ENCODE measurements around the gene TMEM59.
"Not testable (repeated sequence)": the region's sequence is repeated elsewhere in the genome, so short reads cannot be mapped to it uniquely, and the experiment has no call there.

The TMEM59 gene

DNA sequence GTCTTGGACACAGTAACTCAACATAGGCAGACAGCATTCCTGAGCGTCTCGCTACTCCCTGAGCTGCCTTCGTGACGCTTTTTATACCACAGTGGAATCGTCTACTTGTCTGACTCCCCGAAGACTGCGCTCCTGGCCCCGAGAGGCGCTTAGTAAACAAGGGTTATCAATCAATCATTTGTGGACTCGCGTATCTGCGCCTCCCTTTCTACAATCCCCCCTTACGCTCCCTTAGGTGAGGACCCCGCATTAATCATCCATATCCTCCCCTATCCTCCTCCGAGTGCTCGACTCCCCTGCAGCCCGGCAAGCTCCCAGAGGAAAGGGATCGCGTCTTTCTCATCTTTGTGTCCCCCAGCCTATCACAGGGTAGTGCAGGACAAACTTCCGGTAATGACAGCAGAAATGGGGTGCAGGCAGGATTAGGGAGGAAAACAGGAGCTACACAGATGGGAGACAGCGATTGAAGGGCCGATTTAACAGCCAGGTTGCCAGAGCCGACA lies 522 bp downstream of the TMEM59 start:
- peak; percentile 40 for DNase-seq

DNA sequence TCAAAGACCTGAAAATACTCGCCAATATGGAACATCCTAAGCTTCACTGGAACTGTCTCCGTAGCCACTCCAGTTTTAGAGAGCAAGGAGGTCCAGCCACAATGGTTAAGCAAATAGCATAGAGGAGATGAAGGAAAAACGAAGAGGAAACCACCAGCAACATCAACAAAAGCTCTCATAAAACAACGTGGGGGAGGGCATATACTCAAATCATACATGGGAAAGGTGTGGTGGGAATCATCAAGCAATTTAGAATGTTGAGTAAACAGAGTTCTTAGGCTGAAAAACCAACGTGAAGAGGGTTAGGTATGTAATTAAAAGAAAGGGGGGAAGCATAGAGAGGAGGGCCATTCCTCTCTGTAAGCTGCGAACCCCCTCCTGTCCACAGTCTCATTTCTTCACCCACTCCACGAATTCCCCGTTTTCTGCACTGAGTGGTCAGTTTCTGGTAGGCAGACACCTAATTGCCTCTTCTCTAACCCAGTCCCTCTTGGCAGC lies 1.0 kb downstream of the TMEM59 start:
- no peak for DNase-seq

DNA sequence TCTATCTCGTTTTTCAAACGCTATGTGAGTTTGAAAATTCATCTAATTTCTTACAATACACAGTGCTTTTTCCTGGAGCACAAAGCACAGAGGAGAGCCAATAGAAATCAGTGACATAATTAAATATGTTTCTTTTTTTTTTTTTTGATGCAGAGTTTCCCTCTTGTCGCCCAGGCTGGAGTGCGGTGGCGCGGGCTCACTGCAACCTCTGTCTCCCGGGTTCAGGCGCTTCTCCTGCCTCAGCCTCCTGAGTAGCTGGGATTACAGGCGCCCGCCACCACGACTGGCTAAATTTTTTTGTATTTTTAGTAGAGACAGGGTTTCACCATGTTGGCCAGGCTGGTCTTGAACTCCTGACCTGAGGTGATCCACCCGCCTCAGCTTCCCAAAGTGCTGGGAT lies 2.6 kb downstream of the TMEM59 start:
- DNase-seq: not testable (repeated sequence)

DNA sequence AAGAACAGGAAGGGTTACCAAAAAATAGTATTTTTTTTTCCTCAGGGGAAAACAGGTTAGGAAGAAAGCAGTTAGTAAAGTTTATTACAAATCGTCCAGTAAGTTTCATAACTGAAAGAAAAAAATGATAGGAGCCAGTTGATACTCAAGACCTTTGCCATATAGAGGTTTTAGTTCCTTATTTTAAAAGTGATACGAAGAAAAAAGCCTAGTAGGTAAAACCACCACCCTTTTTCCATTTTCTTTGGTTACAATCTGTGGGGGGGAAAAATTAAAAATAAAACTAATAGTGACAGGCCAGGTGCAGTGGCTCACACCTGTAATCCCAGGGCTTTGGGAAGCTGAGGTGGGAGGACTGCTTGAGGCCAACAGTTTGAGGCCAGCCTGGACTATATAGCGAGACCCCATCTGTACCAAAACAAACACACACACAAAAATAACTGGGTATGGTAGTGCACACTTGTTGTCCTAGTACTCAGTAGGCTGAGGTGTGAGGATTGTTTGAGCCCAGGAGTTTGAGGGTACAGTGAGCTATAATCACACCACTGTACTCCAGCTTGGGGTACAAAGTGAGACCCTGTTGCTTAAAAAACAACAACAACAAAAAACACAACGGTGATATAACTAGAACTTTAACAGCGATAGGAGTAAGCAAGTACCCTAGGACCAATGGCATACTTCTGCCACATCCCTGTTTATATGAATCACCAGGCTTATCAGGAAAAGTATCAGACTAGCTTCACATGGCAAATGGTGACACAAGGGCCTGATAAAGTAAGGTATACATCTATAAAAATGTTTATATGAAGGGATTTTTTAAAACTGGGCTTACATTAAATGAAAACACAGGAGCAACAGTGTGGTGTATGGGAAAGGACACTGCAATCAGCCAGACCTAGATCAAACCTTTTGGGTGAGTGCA lies 5.4 kb downstream of the TMEM59 start:
- no peak for DNase-seq

DNA sequence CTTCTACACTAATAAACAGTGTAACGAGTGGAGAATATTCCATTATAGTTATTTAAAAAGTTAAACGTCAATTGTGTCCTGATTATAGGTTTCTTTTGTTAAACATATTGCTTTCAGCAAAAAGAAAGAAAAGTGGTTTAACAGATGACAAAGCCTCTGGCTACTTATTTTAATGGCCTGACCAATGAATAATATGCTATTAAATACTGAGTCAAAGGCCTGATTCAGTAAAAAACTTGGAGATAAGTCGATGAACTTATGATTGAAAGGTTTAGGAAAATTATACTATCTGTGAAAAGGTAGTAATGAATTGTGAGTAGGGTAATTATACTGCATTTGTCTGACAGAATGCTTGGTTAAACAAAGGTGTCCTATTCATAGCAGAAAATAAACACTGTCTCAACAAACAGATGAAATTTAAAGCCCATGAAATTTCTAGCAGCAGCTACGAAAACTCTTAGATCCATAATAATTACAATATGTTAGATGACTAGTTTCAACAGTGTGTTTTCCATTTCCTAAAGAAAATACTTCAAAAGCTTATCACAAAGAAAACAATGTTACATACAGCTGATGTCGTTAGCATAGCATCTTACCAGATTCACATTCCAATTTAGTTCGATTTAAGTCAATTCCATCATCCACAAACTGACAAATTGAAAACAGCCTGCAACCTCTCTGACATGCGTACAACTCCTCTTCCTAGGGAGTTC lies 6.2 kb downstream of the TMEM59 start:
- DNase-seq: no peak

DNA sequence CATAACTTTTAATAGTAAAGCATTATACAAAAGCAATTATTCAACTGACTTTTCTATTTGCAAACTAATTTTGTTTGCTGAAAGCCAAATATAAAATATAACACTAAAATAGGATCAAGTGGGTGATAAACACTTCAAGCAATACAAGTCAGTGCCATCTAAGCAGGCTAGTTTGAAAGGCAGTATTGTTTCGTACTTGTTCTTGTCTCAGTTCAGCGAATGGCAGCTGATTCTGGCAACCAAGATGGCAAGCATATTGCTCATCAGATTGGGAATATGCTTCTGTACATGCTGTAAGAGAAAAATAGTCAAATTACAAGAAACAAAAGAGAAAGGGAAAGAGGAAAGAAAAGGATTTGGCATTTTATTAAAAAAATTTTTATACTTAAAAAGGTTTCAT lies 7.5 kb downstream of the TMEM59 start:
- DNase-seq: no peak

DNA sequence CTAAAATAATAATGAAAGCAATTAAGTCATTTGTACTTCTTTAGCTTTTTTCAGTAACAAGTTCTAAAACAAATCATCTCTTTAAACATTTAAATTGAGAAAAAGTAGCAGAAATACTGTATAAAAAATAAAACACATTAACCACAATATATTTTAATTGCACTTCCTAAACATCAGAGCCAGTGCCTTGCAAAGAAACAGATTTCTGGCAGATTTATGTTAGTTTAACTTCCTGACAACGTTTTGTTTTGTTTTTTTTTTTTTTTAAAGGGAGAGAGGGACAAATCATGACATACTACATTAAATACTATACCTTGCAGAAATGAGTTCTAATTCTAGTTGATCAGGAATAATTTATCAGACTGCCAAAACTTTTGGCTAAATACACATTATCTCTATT lies 11.2 kb downstream of the TMEM59 start:
- DNase-seq: no peak

DNA sequence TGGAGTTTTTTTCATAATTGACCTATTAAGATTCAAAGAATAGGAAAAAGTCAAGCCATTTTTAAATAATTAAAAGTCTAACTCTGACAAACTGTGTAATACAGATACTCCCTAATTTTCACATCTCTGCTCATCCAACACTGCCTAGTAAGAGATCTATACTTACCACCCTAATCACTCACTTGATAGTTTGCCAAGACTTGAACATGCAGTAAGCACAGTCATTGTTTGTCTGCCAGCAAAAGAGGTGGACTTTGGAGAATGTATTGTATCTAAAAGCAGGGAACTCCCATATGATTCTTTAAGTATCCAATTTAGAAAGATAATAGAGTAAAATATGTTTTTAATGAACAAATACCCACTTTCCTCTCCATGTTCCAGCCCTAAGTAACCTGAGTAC lies 15.5 kb downstream of the TMEM59 start:
- DNase-seq: no peak

DNA sequence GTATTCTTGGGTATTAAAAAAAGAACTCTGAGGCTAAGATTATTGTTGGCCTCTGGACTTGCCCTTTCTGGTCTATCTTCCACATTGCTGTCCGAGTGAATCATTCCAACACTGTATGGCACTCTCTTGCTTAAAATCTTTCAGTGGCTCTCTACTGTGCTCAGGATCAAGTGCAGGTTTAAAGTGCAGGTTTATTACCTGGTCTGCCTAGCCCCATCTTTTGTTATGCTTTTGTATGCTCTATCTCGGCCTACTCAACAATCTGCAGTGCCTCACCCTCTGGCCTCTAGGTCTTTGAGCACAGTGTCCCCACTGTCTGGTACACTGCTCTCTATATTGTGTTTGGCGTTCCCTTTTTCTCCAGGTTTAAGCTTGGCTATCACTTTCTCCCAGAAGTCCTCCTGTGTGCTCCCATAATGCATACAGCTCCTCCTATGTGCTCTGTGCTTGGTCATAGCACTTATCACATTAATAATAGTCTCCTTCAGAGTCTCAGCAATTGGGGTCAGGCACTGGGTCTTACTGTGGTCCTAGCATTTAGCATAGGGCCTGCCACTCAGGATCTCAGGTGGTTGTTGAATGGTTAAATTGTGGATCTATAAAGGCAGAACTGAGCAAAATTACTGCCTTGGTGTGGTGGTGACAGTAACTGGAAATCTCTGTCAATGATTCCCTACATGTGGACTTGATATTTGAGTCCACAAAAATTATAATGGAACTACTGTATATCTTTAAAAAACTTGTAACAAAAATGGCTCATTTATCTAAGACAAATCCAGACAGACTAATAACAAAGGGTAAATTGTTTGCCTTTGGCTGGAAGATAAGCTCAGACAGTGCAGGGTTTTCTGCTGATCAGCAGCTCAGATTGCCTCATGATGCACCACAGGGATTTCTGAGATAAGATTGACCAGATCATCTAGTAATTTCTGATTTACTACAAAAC lies 24.4 kb downstream of the TMEM59 start:
- DNase-seq: no peak

DNA sequence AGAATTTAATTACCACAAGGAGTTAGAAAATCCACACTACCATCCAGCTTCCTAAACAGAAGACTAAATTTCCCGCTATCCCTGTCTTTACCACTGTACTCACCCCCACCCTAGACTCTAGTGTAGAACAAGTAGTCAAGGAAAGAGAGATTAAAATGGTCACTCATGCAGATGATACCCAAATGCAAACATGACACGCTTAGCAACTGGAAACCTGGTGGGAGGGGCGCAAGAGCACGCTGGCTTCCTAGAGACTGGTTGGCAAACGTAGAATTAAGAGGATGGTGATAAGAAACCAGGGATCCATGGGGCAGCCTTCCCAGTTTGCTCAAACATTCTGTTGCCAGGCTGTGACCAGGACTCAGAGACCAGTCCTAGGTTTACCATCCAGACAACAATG lies 25.2 kb downstream of the TMEM59 start:
- DNase-seq: no peak

DNA sequence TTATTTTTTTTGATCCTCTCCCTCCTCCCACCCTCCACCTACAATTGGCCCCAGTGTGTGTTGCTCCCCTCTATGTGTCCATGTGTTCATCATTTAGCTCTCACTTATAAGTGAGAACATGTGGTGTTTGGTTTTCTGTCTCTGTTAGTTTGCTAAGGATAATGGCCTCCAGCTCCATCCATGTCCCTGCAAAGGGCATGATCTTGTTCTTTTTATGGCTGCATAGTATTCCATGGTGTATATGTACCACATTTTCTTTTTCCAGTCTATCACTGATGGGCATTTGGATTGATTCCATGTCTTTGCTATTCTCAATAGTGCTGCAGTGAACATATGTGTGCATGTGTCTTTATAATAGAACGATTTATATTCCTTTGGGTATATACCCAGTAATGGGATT lies 28.2 kb downstream of the TMEM59 start:
- not testable (repeated sequence) for DNase-seq

DNA sequence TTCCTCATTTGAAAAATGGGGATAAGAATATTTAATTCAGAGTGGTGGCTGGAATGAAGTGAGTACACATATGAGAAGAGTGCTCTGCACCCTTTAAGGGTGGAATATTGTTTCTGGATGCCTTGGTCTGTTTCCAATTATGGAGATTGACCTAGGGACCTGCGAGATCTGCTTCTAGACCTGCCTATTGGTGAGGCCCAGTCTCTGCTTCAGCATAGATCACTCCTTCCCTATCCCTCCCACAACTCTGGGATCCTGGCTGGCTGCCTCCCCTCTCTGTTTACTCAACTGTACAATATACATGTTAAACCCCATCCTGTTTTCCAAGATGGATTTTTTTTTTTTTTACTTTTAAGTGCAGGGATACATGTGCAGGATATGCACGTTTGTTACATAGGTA lies 28.6 kb downstream of the TMEM59 start:
- no peak for DNase-seq

DNA sequence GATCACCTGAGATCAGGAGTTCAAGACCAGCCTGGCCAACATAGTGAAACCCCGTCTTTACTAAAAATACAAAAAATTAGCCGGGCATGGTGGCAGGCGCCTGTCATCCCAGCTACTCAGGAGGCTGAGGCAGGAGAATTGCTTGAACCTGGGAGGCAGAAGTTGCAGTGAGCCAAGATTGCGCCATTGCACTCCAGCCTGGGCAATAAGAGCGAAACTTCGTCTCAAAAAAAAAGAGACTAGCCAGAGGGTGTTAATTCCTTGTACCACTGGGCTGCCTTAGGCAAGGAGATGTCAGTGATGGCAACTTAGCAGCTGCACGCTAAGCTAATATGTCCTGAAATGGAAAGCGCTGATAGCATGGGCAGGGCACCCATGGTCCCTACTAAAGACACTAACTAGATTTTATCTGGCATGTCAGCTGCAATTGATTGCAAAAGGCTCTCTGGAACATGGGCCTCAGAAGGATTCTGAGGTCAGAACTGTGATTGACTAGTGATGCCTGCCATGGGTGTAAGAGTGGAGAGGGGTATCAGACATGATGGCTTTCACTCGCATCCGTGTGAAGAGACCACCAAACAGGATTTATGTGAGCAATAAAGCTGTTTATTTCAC lies 33.3 kb downstream of the TMEM59 start:
- DNase-seq: not testable (repeated sequence)

DNA sequence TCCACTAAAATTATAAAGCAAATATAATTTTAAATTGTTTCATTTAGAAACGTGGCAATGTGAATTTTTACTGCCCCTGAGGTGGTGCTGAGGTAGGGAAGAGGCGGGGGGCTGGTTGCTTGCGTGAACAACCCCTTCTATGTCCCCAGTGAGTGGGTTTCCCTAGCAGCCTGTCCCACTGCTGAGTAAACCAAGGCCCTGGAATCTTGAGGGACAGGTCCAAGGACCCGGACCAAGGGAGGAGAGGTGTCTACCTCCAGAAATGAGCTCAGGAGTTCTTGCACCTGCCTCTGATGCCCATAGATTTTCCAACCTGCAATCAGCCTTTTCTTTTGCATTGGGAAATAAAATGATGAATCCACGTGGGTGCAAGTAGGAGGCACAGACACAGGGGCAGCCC lies 34.4 kb downstream of the TMEM59 start:
- DNase-seq: no peak

DNA sequence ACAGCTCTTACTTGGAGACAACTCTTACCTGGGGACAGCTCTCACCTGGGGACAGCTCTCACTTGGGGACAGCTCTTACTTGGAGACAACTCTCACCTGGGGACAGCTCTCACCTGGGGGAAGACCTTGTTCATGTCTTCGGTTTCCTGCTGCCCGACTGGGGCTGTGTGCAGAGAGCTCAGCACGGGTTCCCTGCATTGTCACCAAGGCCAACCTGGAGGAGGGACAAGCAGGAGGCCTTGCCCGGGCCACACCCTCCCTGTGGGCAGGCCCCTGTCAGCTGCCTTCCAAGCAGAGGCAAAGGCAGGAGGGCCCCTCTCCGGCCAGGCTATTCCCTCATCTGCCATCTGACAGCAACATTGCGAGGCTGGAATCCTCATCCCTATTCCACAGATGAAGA lies 35.0 kb downstream of the TMEM59 start, which contains the start of gene LDLRAD1:
Gene LDLRAD1, minus strand, starts transcription at position 208 of the 400 bp plus-strand sequence. Its CDS starts 74 bp downstream, at position 134.
- no peak for DNase-seq

DNA sequence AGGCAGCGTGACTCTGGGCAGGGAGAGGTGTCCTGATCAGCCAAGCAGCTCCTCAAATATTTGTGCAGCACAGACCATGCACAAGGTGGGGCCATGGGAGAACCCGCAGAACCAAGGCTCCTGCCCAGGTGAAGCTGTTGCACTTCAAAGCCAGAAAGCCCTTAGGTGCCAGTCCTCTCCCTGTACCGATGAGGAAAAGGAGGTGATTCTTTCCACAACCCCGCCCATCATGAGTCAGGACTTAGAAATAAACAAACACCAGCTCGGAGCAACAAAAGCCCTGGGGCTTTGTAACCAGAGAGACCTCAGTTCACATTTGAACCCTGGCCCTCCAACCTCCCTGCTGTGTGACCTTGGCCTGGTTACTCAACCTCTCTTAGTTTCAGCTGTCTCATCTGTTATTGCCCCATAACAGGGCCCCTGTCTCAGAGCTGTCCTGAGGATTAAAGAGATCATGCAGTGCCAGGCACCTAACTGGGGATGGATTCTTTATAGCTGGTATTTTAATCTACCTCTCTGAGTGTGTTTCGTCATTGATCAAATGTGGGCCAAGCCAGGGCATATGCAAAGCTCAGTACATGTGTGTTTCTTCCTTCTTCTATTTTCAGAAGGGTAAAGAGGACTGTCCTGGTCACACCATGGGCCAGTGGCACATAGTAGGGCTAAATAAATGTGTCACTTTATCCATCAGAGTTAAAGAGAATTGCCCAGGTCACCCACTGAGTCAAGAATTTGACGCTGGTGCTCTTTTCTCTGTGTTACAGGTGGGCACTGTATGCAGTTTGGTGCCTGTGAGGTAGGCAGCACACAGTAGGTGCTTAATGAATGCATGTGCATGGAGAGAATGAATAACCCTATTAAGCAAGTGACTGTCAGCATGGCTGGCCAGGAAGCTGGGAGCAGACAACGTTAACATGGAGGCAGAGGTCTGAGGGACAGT lies 36.4 kb downstream of the TMEM59 start:
- DNase-seq: no peak

DNA sequence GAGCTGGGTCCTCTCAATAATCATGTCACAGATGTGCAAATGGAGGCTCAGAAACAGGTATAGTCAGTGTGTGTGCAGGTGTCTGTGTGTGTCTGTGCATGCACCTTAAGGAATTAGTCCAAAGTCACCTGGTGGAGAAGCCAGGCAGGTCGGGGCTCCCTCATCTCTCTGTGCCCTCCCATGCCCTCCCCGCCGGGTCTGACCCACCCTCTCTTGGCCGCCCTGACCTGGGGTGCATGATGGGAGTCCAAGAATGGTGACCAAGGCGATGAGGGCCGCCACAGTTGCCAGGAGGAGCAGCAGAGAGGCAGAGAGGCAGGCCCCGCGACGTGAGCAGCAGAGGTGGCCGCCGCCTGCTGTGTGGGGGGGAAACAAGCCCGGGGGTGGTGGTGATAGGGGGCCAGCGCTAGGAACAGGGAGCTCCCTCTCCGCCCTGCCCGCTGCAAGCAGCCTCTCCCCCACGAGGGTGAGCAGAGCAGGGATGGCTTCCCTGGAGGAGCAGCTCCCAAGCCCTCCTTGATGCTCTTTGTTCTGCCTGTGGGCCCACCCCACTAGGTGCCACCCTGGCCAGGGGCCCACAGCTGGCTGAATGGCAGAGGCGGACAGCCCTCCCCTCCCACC lies 38.9 kb downstream of the TMEM59 start:
- DNase-seq: no peak

DNA sequence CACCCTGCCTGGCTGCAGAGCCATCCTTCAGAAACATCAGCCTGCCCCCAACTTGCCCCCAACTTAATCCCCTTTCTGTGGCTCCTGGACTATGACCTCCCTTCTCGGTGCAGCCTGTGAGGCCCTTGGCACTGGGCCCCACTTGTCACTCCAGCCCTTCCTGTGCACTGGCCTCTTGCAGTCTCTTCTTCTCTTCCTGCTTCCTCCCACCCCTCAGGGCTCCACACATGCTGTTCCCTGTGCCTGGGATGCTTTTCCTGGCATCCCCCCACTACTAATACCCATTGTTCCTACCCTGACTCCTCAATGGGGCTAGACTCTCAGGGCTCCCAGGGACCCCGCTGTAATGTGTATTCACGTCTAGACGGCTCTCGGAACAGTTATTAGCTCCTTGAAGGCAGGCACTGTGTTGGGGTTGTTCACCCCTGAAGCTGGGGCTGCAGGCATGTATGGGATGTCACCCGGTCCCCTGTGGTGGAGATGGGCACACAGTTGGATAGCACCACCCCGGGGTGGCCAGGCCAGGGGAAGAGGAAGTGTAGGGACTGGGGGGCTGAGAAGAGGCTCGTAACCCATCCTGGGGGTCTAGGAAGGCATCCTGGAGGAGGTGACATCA lies 39.5 kb downstream of the TMEM59 start:
- no peak for DNase-seq

DNA sequence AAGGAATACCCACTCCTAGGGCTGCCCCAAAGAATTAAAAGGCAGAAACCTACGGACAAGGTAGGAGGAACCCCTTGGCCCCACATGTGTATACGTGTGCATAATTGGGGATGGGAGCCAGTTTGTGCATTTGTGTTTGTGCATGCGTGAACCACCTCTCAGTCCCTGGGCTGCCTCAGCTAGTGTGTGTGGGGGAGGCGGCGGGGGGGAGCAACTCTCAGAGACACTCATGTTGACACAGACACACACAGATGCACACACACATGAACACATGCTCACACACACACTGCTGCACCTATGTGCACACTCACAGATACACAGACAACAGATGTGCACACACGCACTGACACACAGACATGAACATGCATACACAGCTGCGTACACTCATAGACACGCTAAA lies 40.1 kb downstream of the TMEM59 start:
- DNase-seq: no peak

DNA sequence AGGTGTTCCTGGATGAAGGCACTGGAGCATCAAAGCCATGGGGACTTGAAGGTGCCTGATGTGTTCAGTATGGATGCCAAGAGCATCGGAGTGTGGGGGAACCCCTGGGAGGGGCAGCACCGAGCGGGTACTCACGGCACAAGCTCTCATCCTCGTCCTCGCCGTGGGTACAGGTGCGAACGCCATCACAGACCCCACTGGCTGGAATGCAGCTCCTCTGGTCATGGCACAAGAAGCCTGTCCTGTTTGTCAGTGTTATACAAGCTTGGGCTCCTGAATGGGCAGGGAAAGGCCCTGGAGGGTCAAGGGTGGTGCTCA lies 41.0 kb downstream of the TMEM59 start:
- DNase-seq: no peak

Measured in stimulated activated CD4-positive, alpha-beta T cell treated with anti-CD3 and anti-CD28 coated beads, Interleukin-15, amount 100 ng/mL, for 24 hours (primary cell).